A549 (cell line): ENCODE data around the gene MYMK.

Experiments used
- CEBPB ChIP-seq, 2 experiments: fragments of >200 bp in 1 of 2; sonication (Bioruptor Twin) in 1 of 2; formaldehyde crosslinking in 1 of 2; IDR thresholded peaks; 2 replicates each; pipeline ENCODE4 v1.6.1; 2012 to 2016
- CTCF ChIP-seq: fragments of >200 bp; sonication (Bioruptor Twin); formaldehyde crosslinking; IDR thresholded peaks from 3 replicates; pipeline ENCODE4 v1.5.1; 2016
- EP300 ChIP-seq, 2 experiments: fragments of >200 bp; sonication (Bioruptor Twin); formaldehyde crosslinking; IDR thresholded peaks; 2 replicates in 1 of 2; 3 replicates in 1 of 2; pipeline ENCODE4 v1.6.1; 2016 to 2017
- HDAC2 ChIP-seq: fragments of 200-600 bp; sonication (generic); IDR thresholded peaks from 2 replicates; pipeline ENCODE4 v1.6.1; 2016
- KDM1A ChIP-seq: fragments of 200-600 bp; sonication (generic); IDR thresholded peaks from 2 replicates; pipeline ENCODE4 v1.6.1; 2016; ENCODE audit warnings: low read depth, mild to moderate bottlenecking
- KDM5A ChIP-seq: fragments of 200-600 bp; sonication (generic); IDR thresholded peaks from 2 replicates; pipeline ENCODE4 v1.6.1; 2016; ENCODE audit warnings: antibody characterized with exemption, mild to moderate bottlenecking
- NR3C1 ChIP-seq: fragments of >200 bp; sonication (Bioruptor Twin); formaldehyde crosslinking; IDR thresholded peaks from 3 replicates; pipeline ENCODE4 v1.6.1; 2017
- POLR2A ChIP-seq: IDR thresholded peaks from 2 replicates; pipeline ENCODE4 v1.6.1; 2012; ENCODE audit warnings: mild to moderate bottlenecking, low read length
- SMC3 ChIP-seq: fragments of >200 bp; sonication (Bioruptor Twin); formaldehyde crosslinking; IDR thresholded peaks from 3 replicates; pipeline ENCODE4 v1.6.1; 2018; ENCODE audit warnings: inconsistent platforms

- TF ChIP-seq KDM1A (no peak), CTCF (no peak), CEBPB (IDR thresholded peaks at IDR 0.05) (no peak), POLR2A (no peak), KDM5A (no peak), NR3C1 (no peak), SMC3 (no peak), EP300 (IDR thresholded peaks at IDR 0.05) (no peak), HDAC2 (no peak)
These were observed 38.6 kb upstream of the MYMK start for GRCh38 chr9:133563291-133563796.
